ENCODE results near the gene EPHB1.

DNA sequence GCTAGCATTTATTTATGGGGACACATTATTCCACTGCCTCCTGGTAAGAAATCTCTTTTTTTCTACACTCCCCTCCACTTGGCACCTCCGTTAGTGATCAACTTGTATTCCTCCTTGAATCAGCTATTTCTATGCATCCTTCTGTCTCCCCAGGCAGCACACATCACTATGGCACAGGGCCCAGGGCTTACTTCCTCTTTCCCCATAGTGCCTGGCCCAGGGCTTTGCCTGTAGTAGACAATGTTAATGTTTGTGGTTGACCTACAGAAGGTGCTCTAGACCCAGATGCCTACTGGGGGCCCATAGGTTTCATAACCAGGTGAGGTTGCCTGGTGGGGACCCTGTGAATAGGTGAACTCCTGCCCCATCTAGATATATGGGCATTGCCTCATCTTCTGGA is 44.9 kb downstream of the EPHB1 start:
- TF ChIP-seq, protein P1, sequence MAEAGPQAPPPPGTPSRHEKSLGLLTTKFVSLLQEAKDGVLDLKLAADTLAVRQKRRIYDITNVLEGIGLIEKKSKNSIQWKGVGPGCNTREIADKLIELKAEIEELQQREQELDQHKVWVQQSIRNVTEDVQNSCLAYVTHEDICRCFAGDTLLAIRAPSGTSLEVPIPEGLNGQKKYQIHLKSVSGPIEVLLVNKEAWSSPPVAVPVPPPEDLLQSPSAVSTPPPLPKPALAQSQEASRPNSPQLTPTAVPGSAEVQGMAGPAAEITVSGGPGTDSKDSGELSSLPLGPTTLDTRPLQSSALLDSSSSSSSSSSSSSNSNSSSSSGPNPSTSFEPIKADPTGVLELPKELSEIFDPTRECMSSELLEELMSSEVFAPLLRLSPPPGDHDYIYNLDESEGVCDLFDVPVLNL (CRISPR knock-in tag; IDR thresholded peaks at IDR 0.05; ENCODE audit: borderline replicate concordance, low read depth), result no peak
- TF ChIP-seq CTCF (IDR thresholded peaks at IDR 0.05), result no peak
- no peak for TF ChIP-seq GABPB1 (CRISPR knock-in tag; IDR thresholded peaks at IDR 0.05)
- TF ChIP-seq ZNF219 (CRISPR knock-in tag; IDR thresholded peaks at IDR 0.05; ENCODE audit: borderline replicate concordance), result no peak
- TF ChIP-seq SOX15 (CRISPR knock-in tag; IDR thresholded peaks at IDR 0.05), result no peak
- no peak for TF ChIP-seq ZBTB21 (CRISPR knock-in tag; IDR thresholded peaks at IDR 0.05; ENCODE audit: borderline replicate concordance)
- TF ChIP-seq, protein P2, sequence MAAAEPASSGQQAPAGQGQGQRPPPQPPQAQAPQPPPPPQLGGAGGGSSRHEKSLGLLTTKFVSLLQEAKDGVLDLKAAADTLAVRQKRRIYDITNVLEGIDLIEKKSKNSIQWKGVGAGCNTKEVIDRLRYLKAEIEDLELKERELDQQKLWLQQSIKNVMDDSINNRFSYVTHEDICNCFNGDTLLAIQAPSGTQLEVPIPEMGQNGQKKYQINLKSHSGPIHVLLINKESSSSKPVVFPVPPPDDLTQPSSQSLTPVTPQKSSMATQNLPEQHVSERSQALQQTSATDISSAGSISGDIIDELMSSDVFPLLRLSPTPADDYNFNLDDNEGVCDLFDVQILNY (CRISPR knock-in tag; IDR thresholded peaks at IDR 0.05), result no peak
- TF ChIP-seq FOXJ3 (CRISPR knock-in tag; IDR thresholded peaks at IDR 0.05; ENCODE audit: borderline replicate concordance), result no peak
- TF ChIP-seq, protein P3, sequence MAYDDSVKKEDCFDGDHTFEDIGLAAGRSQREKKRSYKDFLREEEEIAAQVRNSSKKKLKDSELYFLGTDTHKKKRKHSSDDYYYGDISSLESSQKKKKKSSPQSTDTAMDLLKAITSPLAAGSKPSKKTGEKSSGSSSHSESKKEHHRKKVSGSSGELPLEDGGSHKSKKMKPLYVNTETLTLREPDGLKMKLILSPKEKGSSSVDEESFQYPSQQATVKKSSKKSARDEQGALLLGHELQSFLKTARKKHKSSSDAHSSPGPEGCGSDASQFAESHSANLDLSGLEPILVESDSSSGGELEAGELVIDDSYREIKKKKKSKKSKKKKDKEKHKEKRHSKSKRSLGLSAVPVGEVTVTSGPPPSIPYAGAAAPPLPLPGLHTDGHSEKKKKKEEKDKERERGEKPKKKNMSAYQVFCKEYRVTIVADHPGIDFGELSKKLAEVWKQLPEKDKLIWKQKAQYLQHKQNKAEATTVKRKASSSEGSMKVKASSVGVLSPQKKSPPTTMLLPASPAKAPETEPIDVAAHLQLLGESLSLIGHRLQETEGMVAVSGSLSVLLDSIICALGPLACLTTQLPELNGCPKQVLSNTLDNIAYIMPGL (CRISPR knock-in tag; IDR thresholded peaks at IDR 0.05), result no peak
- no peak for TF ChIP-seq PREB (CRISPR knock-in tag; IDR thresholded peaks at IDR 0.05; ENCODE audit: borderline replicate concordance)
- no peak for TF ChIP-seq ZNF423 (CRISPR knock-in tag; IDR thresholded peaks at IDR 0.05)
- no peak for TF ChIP-seq ZNF138 (CRISPR knock-in tag; conservative IDR thresholded peaks at IDR 0.05)
